Measurements from ENCODE around the gene FAM20A.

GRCh38 chr17:68621065-68621464 is 19.9 kb upstream of the FAM20A start:
- TF ChIP-seq CTCF (conservative IDR thresholded peaks at IDR 0.05; ENCODE audit: low read length) (no peak), EZH2phosphoT487 (IDR thresholded peaks at IDR 0.05; ENCODE audit: borderline replicate concordance) (no peak)
